ENCODE data around the gene PLPPR3.
A peak's percentile ranks its signal among the peaks of the same experiment; 100 is the strongest.

Gene PLPPR3

GRCh38 chr19:807627-808422 lies 13.9 kb downstream of the PLPPR3 start:
- DNase-seq, result no peak

- no peak for DNase-seq
These were observed 14.8 kb downstream of the PLPPR3 start for GRCh38 chr19:806815-807421.

GRCh38 chr19:805600-806550 lies 15.9 kb downstream of the PLPPR3 start:
- DNase-seq, result no peak

- DNase-seq, result no peak
These were observed 16.6 kb downstream of the PLPPR3 start for GRCh38 chr19:805166-805551.

GRCh38 chr19:804419-805165 lies 17.2 kb downstream of the PLPPR3 start:
- DNase-seq, result no peak

GRCh38 chr19:803686-804418 lies 17.9 kb downstream of the PLPPR3 start:
- no peak for DNase-seq

GRCh38 chr19:803099-803561 lies 18.6 kb downstream of the PLPPR3 start:
- DNase-seq, result no peak

- no peak for DNase-seq
These were observed 19.2 kb downstream of the PLPPR3 start for GRCh38 chr19:802498-803098.

- no peak for DNase-seq
These were observed 19.8 kb downstream of the PLPPR3 start for GRCh38 chr19:801861-802497.

- peak; percentile 84 for DNase-seq
These were observed 20.5 kb downstream of the PLPPR3 start for GRCh38 chr19:801030-801860.

GRCh38 chr19:800360-801029 lies 21.3 kb downstream of the PLPPR3 start:
- no peak for DNase-seq

- peak; percentile 55 for DNase-seq
These were observed 22.5 kb downstream of the PLPPR3 start for GRCh38 chr19:799076-799881.

- DNase-seq, result no peak
These were observed 23.2 kb downstream of the PLPPR3 start for GRCh38 chr19:798415-799075.

- peak; percentile 94 for DNase-seq
These were observed 24.0 kb downstream of the PLPPR3 start for GRCh38 chr19:797528-798414.

- DNase-seq, result peak; percentile 100
These were observed 24.8 kb downstream of the PLPPR3 start, which contains the start of gene PTBP1 for GRCh38 chr19:796692-797527. PTBP1 (plus strand) TSS chr19:797452; CDS start chr19:797498, 46 bp downstream.

All from hematopoietic multipotent progenitor cell treated with erythropoietin and hydrocortisone succinate and interleukin-3 and kit ligand, for 6 days (in vitro differentiated cells).